ENCODE results near the gene GMFB.

DNA sequence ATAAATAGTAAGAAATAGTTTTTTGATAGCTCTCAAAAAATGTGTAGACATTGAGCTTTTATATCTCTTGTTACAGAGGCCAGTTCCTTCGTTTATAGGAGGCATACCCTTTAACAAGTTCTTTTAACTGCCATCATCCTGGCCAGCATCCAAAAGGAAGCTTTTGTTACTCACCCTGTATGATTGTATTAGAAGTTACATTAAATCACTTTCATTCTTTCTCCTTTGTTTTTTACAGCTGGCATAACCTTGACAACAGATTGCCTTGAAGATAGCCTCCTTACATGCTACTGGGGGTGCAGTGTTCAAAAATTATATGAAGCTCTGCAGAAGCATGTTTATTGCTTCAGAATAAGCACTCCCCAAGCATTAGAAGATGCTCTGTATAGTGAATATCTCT is 41.0 kb upstream of the GMFB start:
- TF ChIP-seq, protein P1, sequence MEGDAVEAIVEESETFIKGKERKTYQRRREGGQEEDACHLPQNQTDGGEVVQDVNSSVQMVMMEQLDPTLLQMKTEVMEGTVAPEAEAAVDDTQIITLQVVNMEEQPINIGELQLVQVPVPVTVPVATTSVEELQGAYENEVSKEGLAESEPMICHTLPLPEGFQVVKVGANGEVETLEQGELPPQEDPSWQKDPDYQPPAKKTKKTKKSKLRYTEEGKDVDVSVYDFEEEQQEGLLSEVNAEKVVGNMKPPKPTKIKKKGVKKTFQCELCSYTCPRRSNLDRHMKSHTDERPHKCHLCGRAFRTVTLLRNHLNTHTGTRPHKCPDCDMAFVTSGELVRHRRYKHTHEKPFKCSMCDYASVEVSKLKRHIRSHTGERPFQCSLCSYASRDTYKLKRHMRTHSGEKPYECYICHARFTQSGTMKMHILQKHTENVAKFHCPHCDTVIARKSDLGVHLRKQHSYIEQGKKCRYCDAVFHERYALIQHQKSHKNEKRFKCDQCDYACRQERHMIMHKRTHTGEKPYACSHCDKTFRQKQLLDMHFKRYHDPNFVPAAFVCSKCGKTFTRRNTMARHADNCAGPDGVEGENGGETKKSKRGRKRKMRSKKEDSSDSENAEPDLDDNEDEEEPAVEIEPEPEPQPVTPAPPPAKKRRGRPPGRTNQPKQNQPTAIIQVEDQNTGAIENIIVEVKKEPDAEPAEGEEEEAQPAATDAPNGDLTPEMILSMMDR (IDR thresholded peaks at IDR 0.05), result no peak
- no peak for TF ChIP-seq POLR2A (IDR thresholded peaks at IDR 0.05)

Data from prostate gland (tissue), 2 donors.